ENCODE results near the gene ZNF695.

Gene ZNF695

DNA sequence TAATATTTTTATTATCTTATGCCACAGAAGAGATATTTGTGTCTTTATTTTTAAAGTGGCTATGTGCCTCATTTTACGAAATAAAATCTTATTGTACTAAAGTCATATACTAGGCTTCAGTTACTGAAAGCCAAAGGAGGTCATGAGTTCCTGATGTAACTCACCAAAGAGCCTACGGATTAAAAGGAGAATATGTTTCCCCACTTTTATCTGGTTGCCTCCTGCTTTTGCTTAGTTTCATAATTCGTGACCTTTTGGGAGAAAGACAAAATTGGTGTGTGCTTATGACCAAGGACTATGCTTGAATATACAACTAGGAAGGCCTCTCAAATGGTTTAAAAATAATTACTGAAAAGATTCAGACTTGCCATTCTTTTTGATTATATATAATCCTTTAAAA lies 57.9 kb downstream of the ZNF695 start:
- TF ChIP-seq, protein P1, sequence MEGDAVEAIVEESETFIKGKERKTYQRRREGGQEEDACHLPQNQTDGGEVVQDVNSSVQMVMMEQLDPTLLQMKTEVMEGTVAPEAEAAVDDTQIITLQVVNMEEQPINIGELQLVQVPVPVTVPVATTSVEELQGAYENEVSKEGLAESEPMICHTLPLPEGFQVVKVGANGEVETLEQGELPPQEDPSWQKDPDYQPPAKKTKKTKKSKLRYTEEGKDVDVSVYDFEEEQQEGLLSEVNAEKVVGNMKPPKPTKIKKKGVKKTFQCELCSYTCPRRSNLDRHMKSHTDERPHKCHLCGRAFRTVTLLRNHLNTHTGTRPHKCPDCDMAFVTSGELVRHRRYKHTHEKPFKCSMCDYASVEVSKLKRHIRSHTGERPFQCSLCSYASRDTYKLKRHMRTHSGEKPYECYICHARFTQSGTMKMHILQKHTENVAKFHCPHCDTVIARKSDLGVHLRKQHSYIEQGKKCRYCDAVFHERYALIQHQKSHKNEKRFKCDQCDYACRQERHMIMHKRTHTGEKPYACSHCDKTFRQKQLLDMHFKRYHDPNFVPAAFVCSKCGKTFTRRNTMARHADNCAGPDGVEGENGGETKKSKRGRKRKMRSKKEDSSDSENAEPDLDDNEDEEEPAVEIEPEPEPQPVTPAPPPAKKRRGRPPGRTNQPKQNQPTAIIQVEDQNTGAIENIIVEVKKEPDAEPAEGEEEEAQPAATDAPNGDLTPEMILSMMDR (IDR thresholded peaks at IDR 0.05; ENCODE audit: low read depth, low read length) = no peak

DNA sequence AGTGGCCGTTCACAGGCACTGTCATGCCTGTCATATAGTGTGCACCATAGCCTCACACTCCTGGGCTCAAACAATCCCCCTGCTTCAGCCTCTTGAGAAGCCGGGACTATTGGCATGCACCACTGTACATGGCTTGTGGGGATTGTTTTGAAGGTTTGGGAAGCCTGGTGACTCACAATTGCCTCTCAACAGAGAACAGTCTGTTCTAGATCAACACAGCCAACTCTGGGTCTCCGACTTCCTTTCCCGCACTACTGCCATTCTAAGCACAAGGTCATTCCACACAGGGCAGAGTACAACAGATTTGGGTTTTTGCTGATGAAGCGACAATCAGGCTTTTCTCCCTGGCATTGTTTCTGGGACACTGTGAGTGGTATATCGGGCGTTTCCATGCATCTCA lies 60.6 kb downstream of the ZNF695 start:
- no peak for DNase-seq (ENCODE audit: extremely low read depth, low read depth)
- TF ChIP-seq, protein P1 (IDR thresholded peaks at IDR 0.05; ENCODE audit: low read depth, low read length) = no peak

More for the DNA sequence above, 57.9 kb downstream of the ZNF695 start:
- no peak for DNase-seq (ENCODE audit: extremely low read depth, low read depth)

DNA sequence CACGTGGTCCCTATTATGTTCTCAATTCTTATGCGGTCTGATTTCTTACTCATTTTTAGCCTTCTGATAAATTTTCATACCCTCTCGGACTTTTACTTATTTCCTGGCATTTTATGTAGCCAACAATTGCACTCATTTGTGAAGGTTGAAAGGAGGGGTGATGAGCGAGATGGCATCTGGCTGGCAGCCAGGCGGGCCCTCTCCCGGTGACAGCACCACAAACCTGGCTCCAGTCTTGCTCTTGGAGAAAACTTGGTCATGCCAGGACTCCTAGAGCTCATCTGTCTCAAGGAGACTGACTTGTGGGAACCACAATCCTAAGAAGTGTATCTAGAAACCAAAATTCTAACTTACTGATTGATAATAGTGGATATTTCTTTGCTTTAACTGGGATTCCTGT lies 61.5 kb downstream of the ZNF695 start:
- TF ChIP-seq, protein P1 (IDR thresholded peaks at IDR 0.05; ENCODE audit: low read depth, low read length) = no peak

More for the DNA sequence above, 61.5 kb downstream of the ZNF695 start:
- no peak for DNase-seq (ENCODE audit: extremely low read depth, low read depth)

All from AG09319 (cell line).